Mesenchymal stem cell (in vitro differentiated cells and primary cell): ENCODE data around the gene TTC21A.

Experiments
- DNase-seq: peaks from one replicate; pipeline ENCODE4 v3.0.0-alpha.2; 2013
- H2AFZ ChIP-seq: one replicate; pipeline ENCODE4 v1.6.1; 2013; ENCODE audit warnings: low read depth, mild to moderate bottlenecking, control low read depth, inconsistent platforms, low read length, moderate library complexity
- H2AK5ac ChIP-seq: 2 replicates; pipeline ENCODE4 v1.6.1; 2013; ENCODE audit warnings: low read length, moderate library complexity, mild to moderate bottlenecking, inconsistent platforms; ENCODE audit not compliant: severe bottlenecking
- H2BK120ac ChIP-seq: one replicate; pipeline ENCODE4 v1.6.1; 2013; ENCODE audit warnings: low read depth, mild to moderate bottlenecking, inconsistent platforms, low read length, moderate library complexity
- H2BK12ac ChIP-seq, 2 experiments: one replicate each; pipeline ENCODE4 v1.6.1; 2013; ENCODE audit warnings: inconsistent platforms in 2 of 2, low read length in 2 of 2, mild to moderate bottlenecking in 2 of 2, moderate library complexity in 2 of 2, control low read depth in 1 of 2
- H2BK15ac ChIP-seq: one replicate; pipeline ENCODE4 v1.6.1; 2013; ENCODE audit warnings: mild to moderate bottlenecking, low read depth, inconsistent platforms; ENCODE audit not compliant: poor library complexity, severe bottlenecking
- H2BK5ac ChIP-seq: 2 replicates; pipeline ENCODE4 v1.6.1; 2013; ENCODE audit warnings: low read depth, mild to moderate bottlenecking, low read length, control low read depth, inconsistent platforms; ENCODE audit not compliant: poor library complexity, severe bottlenecking
- H3K14ac ChIP-seq, 2 experiments: one replicate each; pipeline ENCODE4 v1.6.1; 2013; ENCODE audit warnings: inconsistent platforms in 2 of 2, low read length in 2 of 2, control low read depth in 1 of 2, mild to moderate bottlenecking in 1 of 2, moderate library complexity in 1 of 2
- H3K18ac ChIP-seq, 2 experiments: one replicate each; pipeline ENCODE4 v1.6.1; 2013; ENCODE audit warnings: inconsistent platforms in 2 of 2, low read length in 2 of 2, control low read depth in 1 of 2, low read depth in 1 of 2, mild to moderate bottlenecking in 1 of 2
- H3K23ac ChIP-seq, 2 experiments: one replicate each; pipeline ENCODE4 v1.6.1; 2013; ENCODE audit warnings: inconsistent platforms in 2 of 2, low read length in 2 of 2, mild to moderate bottlenecking in 2 of 2, moderate library complexity in 2 of 2, control low read depth in 1 of 2
- H3K27ac ChIP-seq: 2 replicates; pipeline ENCODE4 v1.5.1; 2013; ENCODE audit warnings: mild to moderate bottlenecking, moderate library complexity, low read length, control low read depth, inconsistent platforms; ENCODE audit not compliant: poor library complexity, severe bottlenecking
- H3K27me3 ChIP-seq, 2 experiments: 2 replicates each; pipeline versions ENCODE4 v1.6.1 to v1.7.0; 2013; ENCODE audit warnings: low read length in 2 of 2, mild to moderate bottlenecking in 2 of 2, moderate library complexity in 2 of 2, control low read depth in 1 of 2, inconsistent platforms in 1 of 2; ENCODE audit not compliant: control insufficient read depth in 1 of 2, insufficient read depth in 1 of 2
- H3K36me3 ChIP-seq, 2 experiments: 2 replicates each; pipeline versions ENCODE4 v1.6.1 to v1.7.0; 2013; ENCODE audit warnings: low read length in 2 of 2, control low read depth in 1 of 2, inconsistent platforms in 1 of 2, low read depth in 1 of 2, mild to moderate bottlenecking in 1 of 2; ENCODE audit not compliant: insufficient read depth in 2 of 2, control insufficient read depth in 1 of 2
- H3K4ac ChIP-seq, 2 experiments: one replicate each; pipeline ENCODE4 v1.6.1; 2013; ENCODE audit warnings: inconsistent platforms in 2 of 2, low read length in 2 of 2, mild to moderate bottlenecking in 2 of 2, moderate library complexity in 2 of 2, control low read depth in 1 of 2, low read depth in 1 of 2
- H3K4me1 ChIP-seq: 2 replicates; pipeline ENCODE4 v1.6.1; 2013; ENCODE audit warnings: low read depth, low read length, control low read depth; ENCODE audit not compliant: control insufficient read depth, insufficient read depth
- H3K4me2 ChIP-seq: 2 replicates; pipeline ENCODE4 v1.6.1; 2013; ENCODE audit warnings: low read length, mild to moderate bottlenecking, inconsistent platforms; ENCODE audit not compliant: poor library complexity, severe bottlenecking
- H3K4me3 ChIP-seq, 2 experiments: 2 replicates each; pipeline versions ENCODE4 v1.5.1 to v1.7.0; 2013; ENCODE audit warnings: low read length in 2 of 2, mild to moderate bottlenecking in 2 of 2, control low read depth in 1 of 2, low read depth in 1 of 2; ENCODE audit not compliant: insufficient read depth in 1 of 2
- H3K79me1 ChIP-seq: replicated peaks from 2 replicates; pipeline ENCODE4 v1.6.1; 2013; ENCODE audit warnings: mild to moderate bottlenecking, control low read depth, low read length, inconsistent platforms; ENCODE audit not compliant: poor library complexity, severe bottlenecking
- H3K9ac ChIP-seq: 2 replicates; pipeline ENCODE4 v1.7.0; 2013; ENCODE audit warnings: mild to moderate bottlenecking, low read length, moderate library complexity
- H3K9me3 ChIP-seq: 2 replicates; pipeline ENCODE4 v1.7.0; 2013; ENCODE audit warnings: mild to moderate bottlenecking, low read length; ENCODE audit not compliant: control insufficient read depth
- H4K8ac ChIP-seq: one replicate; pipeline ENCODE4 v1.6.1; 2013; ENCODE audit warnings: inconsistent platforms, mild to moderate bottlenecking, low read length, moderate library complexity
- H4K91ac ChIP-seq: one replicate; pipeline ENCODE4 v1.6.1; 2013; ENCODE audit warnings: mild to moderate bottlenecking, low read length, inconsistent platforms
- WGBS: methylation state at CpG from one replicate; pipeline ENCODE4 v1.1.7; 2013; ENCODE audit warnings: mixed read lengths; 5-methylcytosine and 5-hydroxymethylcytosine counted together

The TTC21A gene

GRCh38 chr3:39127269-39127907 lies 19.9 kb downstream of the TTC21A start:
- no peak overlapping the region for H3K27ac ChIP-seq

DNA sequence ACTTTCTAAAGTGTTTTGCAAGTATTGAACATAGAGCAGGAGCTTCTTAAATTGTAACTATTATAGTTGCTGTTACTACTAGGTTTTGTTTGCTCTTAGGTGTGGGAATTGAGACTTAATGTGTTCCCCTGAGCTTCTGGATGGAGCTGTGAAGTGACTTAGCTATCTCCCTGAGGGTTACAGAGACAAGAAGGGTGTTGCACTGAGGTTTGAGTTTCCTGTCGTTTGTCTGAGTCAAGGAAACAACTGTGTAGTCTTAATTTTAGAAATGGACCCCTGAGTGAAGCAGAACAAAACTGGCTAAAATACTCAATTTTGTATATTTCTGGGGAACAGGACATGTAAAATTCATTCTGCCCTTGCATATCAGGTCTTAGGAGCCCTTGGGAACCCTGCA lies 20.4 kb downstream of the TTC21A start:
- Histone ChIP-seq H3K36me3 (peaks cover 0 to 18% of the 10 kb centered on the region in 2 experiments), H2BK15ac (no peak overlapping the region), H3K27ac (no peak overlapping the region), H2AFZ (no peak overlapping the region), H2BK5ac (no peak overlapping the region), H3K4ac (no peak overlapping the region), H4K8ac (no peak overlapping the region), H3K4me1 (peaks cover 15% of the 10 kb centered on the region), H3K27me3 (no peaks in the 10 kb centered on the region), H3K9me3 (no peaks in the 10 kb centered on the region), H4K91ac (no peak overlapping the region), H3K18ac (no peak overlapping the region), H3K4me2 (no peak overlapping the region), H2BK120ac (no peak overlapping the region), H3K4me3 (no peak overlapping the region), H3K23ac (no peak overlapping the region), H3K79me1 (no peaks in the 10 kb centered on the region), H3K9ac (no peak overlapping the region), H2AK5ac (no peak overlapping the region), H2BK12ac (no peak overlapping the region), H3K14ac (no peak overlapping the region)
- no peak for DNase-seq
- 67% methylated on average over 1 of the region's 1 CpG for WGBS

More at GRCh38 chr3:39127269-39127907, 19.9 kb downstream of the TTC21A start:
- Histone ChIP-seq H3K18ac (no peak overlapping the region), H3K4ac (no peak overlapping the region), H2BK12ac (no peak overlapping the region), H3K4me1 (peaks cover 15% of the 10 kb centered on the region), H3K27me3 (no peaks in the 10 kb centered on the region), H3K4me3 (no peak overlapping the region), H2BK15ac (peak overlapping the region; percentile 65), H2BK5ac (no peak overlapping the region), H3K14ac (no peak overlapping the region), H2AK5ac (no peak overlapping the region), H4K91ac (no peak overlapping the region), H3K4me2 (no peak overlapping the region), H3K79me1 (no peaks in the 10 kb centered on the region), H3K23ac (no peak overlapping the region), H3K36me3 (peaks cover 0 to 18% of the 10 kb centered on the region in 2 experiments), H2AFZ (no peak overlapping the region), H3K9me3 (no peaks in the 10 kb centered on the region), H3K9ac (no peak overlapping the region), H4K8ac (no peak overlapping the region), H2BK120ac (no peak overlapping the region)
- no peak for DNase-seq
- WGBS = 89% methylated on average over 7 of the region's 7 CpGs

GRCh38 chr3:39128951-39129350 lies 21.5 kb downstream of the TTC21A start:
- Histone ChIP-seq H3K4me1 (peaks cover 15% of the 10 kb centered on the region), H2BK5ac (no peak overlapping the region), H2AFZ (no peak overlapping the region), H2BK12ac (no peak overlapping the region), H4K91ac (no peak overlapping the region), H3K18ac (no peak overlapping the region), H2AK5ac (no peak overlapping the region), H3K36me3 (peaks cover 4 to 25% of the 10 kb centered on the region in 2 experiments), H3K4me3 (no peak overlapping the region), H3K79me1 (no peaks in the 10 kb centered on the region), H3K4me2 (no peak overlapping the region), H3K14ac (no peak overlapping the region), H3K4ac (no peak overlapping the region), H2BK15ac (no peak overlapping the region), H3K27ac (no peak overlapping the region), H3K9me3 (no peaks in the 10 kb centered on the region), H4K8ac (no peak overlapping the region), H3K23ac (no peak overlapping the region), H3K27me3 (no peaks in the 10 kb centered on the region), H2BK120ac (no peak overlapping the region), H3K9ac (no peak overlapping the region)
- 95% methylated on average over 7 of the region's 7 CpGs for WGBS
- DNase-seq = no peak

DNA sequence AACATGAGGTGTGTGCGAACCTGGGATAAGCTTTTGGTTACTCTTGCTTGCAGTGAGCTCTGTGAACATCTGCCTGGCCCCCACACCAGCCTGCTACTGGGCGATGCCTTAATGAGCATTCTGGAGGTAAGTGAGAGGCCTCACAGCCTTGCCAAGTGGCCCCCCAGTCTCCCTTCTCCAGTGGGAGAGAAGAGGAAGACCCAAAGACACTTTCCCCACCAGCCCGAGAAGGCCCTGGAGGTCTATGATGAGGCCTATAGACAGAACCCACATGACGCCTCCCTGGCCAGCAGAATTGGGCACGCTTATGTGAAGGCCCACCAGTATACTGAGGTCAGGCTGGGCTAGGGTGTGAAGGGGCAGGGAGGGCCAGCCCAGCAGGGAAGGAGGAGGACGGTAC lies 22.5 kb downstream of the TTC21A start:
- no peak overlapping the region for H2BK12ac ChIP-seq
- no peak overlapping the region for H3K9ac ChIP-seq
- H3K36me3 ChIP-seq = peaks cover 12 to 33% of the 10 kb centered on the region in 2 experiments
- DNase-seq = no peak
- peaks cover 15% of the 10 kb centered on the region for H3K4me1 ChIP-seq
- no peak overlapping the region for H3K27ac ChIP-seq
- H2AFZ ChIP-seq = no peak overlapping the region
- no peaks in the 10 kb centered on the region for H3K9me3 ChIP-seq
- no peak overlapping the region for H3K23ac ChIP-seq
- H3K79me1 ChIP-seq = no peaks in the 10 kb centered on the region
- no peak overlapping the region for H3K4ac ChIP-seq
- H3K14ac ChIP-seq = no peak overlapping the region
- H2BK5ac ChIP-seq = no peak overlapping the region
- H3K4me3 ChIP-seq = no peak overlapping the region
- no peak overlapping the region for H3K4me2 ChIP-seq
- H2AK5ac ChIP-seq = no peak overlapping the region
- no peak overlapping the region for H4K91ac ChIP-seq
- no peaks in the 10 kb centered on the region for H3K27me3 ChIP-seq
- H4K8ac ChIP-seq = no peak overlapping the region
- H3K18ac ChIP-seq = no peak overlapping the region
- H2BK15ac ChIP-seq = no peak overlapping the region
- WGBS = 96% methylated on average over 6 of the region's 6 CpGs
- H2BK120ac ChIP-seq = no peak overlapping the region
